Erythroblast (primary cell): ENCODE data around the gene ACOT13.

ENCODE experiments used
- GATA1 ChIP-seq: IDR thresholded peaks from 2 replicates; pipeline ENCODE4 v1.6.1; 2011; ENCODE audit warnings: low read depth, mild to moderate bottlenecking, control low read depth, low read length, moderate library complexity
- POLR2A ChIP-seq: IDR thresholded peaks from 2 replicates; pipeline ENCODE4 v1.6.1; 2011; ENCODE audit warnings: mild to moderate bottlenecking, low read length

- no peak for TF ChIP-seq POLR2A
- TF ChIP-seq GATA1: no peak
These were observed 82.4 kb downstream of the ACOT13 start for GRCh38 chr6:24749297-24749696.
